Measurements from ENCODE around the gene ADAMTS10. TPM values are rescaled to one million over a fixed set of nuclear protein-coding genes. Genes with fewer than 3 reads are reported as not detected.
A peak's percentile ranks its signal among the peaks of the same experiment; 100 is the strongest.
"Not testable (repeated sequence)": the region's sequence is repeated elsewhere in the genome, so short reads cannot be mapped to it uniquely, and the experiment has no call there.

The ADAMTS10 gene
- total and polyA plus RNA-seq, 2 of the 8 experiments (the other 6 are each of a cell fraction or from before 2014, with no cell fraction given): 6.9 to 17.4 TPM

- H2AFZ ChIP-seq (ENCODE audit: low read length); H2BK15ac ChIP-seq (ENCODE audit: low read length); H3K36me3 ChIP-seq (ENCODE audit: control insufficient read depth in 2 of 4, insufficient read depth in 4 of 4, low read length in 3 of 4); H3K79me1 ChIP-seq (ENCODE audit: low read depth, low read length); H3K4me1 ChIP-seq (replicated peaks in 1 of 4; ENCODE audit: control insufficient read depth in 3 of 4, insufficient read depth in 4 of 4, low read length in 3 of 4); H2AK5ac ChIP-seq (ENCODE audit: low read depth, low read length); H3K23ac ChIP-seq (ENCODE audit: insufficient read length); H3K4ac ChIP-seq (replicated peaks; ENCODE audit: insufficient read length, low read depth, low read length); H4K91ac ChIP-seq (replicated peaks; ENCODE audit: insufficient read length, low read length); H3K79me2 ChIP-seq (ENCODE audit: control insufficient read depth in 1 of 2, insufficient read depth in 2 of 2, low read length in 2 of 2); H3K27ac ChIP-seq (ENCODE audit: low read depth, low read length); H3K23me2 ChIP-seq (ENCODE audit: low read depth, low read length); DNase-seq (ENCODE audit: low read depth in 1 of 2, low spot score in 2 of 2); H3K56ac ChIP-seq (replicated peaks; ENCODE audit: insufficient read length, low read depth, low read length); H2BK12ac ChIP-seq (ENCODE audit: low read depth, low read length); H3K14ac ChIP-seq (ENCODE audit: insufficient read length); H3K9me3 ChIP-seq (ENCODE audit: insufficient read depth in 2 of 2, low read depth in 1 of 2, low read length in 1 of 2); FAIRE-seq; H3K9ac ChIP-seq (replicated peaks in 1 of 4; ENCODE audit: extremely low read depth in 1 of 4, low read depth in 3 of 4, low read length in 3 of 4); H2BK5ac ChIP-seq (ENCODE audit: low read depth, low read length); H3K18ac ChIP-seq (ENCODE audit: extremely low read depth, low read length); H3K4me3 ChIP-seq (ENCODE audit: extremely low read depth in 1 of 4, insufficient read depth in 2 of 4, low read depth in 3 of 4, low read length in 4 of 4); H2BK20ac ChIP-seq (ENCODE audit: low read length); H2BK120ac ChIP-seq (replicated peaks; ENCODE audit: low read depth, low read length); H4K20me1 ChIP-seq (replicated peaks in 1 of 2; ENCODE audit: control insufficient read depth in 1 of 2, insufficient read depth in 2 of 2, low read length in 2 of 2); H3K27me3 ChIP-seq (replicated peaks in 1 of 4; ENCODE audit: control insufficient read depth in 3 of 4, extremely low read depth in 1 of 4, insufficient read depth in 3 of 4, low read length in 3 of 4); H4K5ac ChIP-seq (ENCODE audit: insufficient read length, low read depth, low read length); H3K4me2 ChIP-seq (ENCODE audit: insufficient read depth in 1 of 2, low read depth in 2 of 2, low read length in 2 of 2): not testable (repeated sequence)
- ChIA-PET POLR2A (ENCODE audit: partially characterized antibody) (interaction anchor here (1.3 to 1.6 kb wide), 3 partner anchors 11 to 34 kb away, joined by 3 to 5 read pairs (median 3); no protein-coding TSS in a partner anchor), CTCF (ENCODE audit: partially characterized antibody) (interaction anchor here (0.5 to 8.7 kb wide), 5 partner anchors 15 to 50 kb away, joined by 3 to 83 read pairs (median 5); no protein-coding TSS in a partner anchor)
- 0 out of 2 replicates have a peak overlapping the region, but pooled peaks have one; percentile 14 for H4K8ac ChIP-seq (ENCODE audit: extremely low read depth, insufficient read depth, low read length)
- 96% methylated on average over 8 of the region's 8 CpGs; no CpG with 5 or more reads in 1 of the 2 experiments for WGBS, 2 experiments (ENCODE audit: extremely low coverage in 1 of 2, insufficient coverage in 1 of 2, insufficient read length in 1 of 2, insufficient replicate concordance in 2 of 2, low coverage in 1 of 2, low lambda C conversion rate in 2 of 2, missing lambda C conversion rate in 1 of 2)
Measured at GRCh38 chr19:8564866-8565265, 45.6 kb downstream of the ADAMTS10 start.
